Suprapubic skin (tissue), 3 donors: ENCODE data around the gene CGB8.
"Not testable (repeated sequence)": the region's sequence is repeated elsewhere in the genome, so short reads cannot be mapped to it uniquely, and the experiment has no call there.

Source experiments
- CTCF ChIP-seq, 2 donors: fragments of 200-600 bp in 1 of 2; fragments of 450-650 bp in 1 of 2; sonication (generic) in 1 of 2; IDR thresholded peaks; one replicate each; pipeline ENCODE4 v1.5.1; 2016 to 2019; ENCODE audit warnings: antibody characterized with exemption in 2 of 2, mild to moderate bottlenecking in 1 of 2, moderate library complexity in 1 of 2
- POLR2A ChIP-seq, 2 donors: fragments of 450-650 bp; IDR thresholded peaks; one replicate each; pipeline ENCODE4 v1.6.1; 2017; ENCODE audit warnings: antibody characterized with exemption in 2 of 2, mild to moderate bottlenecking in 2 of 2, moderate library complexity in 2 of 2

GRCh38 chr19:49043548-49043947 is 5.4 kb downstream of the CGB8 start, which contains the start of gene CGB5:
- TF ChIP-seq CTCF, POLR2A (IDR thresholded peaks at IDR 0.05): not testable (repeated sequence)
